Loucy (cell line): ENCODE data around the gene TANC2.
A peak's percentile ranks its signal among the peaks of the same experiment; 100 is the strongest.

Source experiments
- H2AFZ ChIP-seq: fragments of 200-600 bp; sonication (generic); 2 replicates; pipeline ENCODE4 v1.6.0; 2016; ENCODE audit warnings: antibody characterized with exemption, mild to moderate bottlenecking, low read length, moderate library complexity
- H3F3A ChIP-seq: fragments of 200-600 bp; 2 replicates; pipeline ENCODE4 v1.6.0; 2016; ENCODE audit warnings: antibody characterized with exemption, low read depth, mild to moderate bottlenecking
- H3K27me3 ChIP-seq: fragments of 200-600 bp; sonication (generic); 2 replicates; pipeline ENCODE4 v1.6.1; 2014; ENCODE audit warnings: low read length, mild to moderate bottlenecking; ENCODE audit not compliant: insufficient read depth, poor library complexity, severe bottlenecking
- H3K36me3 ChIP-seq: fragments of 200-600 bp; sonication (generic); 2 replicates; pipeline ENCODE4 v1.6.1; 2016; ENCODE audit warnings: low read length; ENCODE audit not compliant: insufficient read depth
- H3K4me1 ChIP-seq: fragments of 200-600 bp; sonication (generic); 2 replicates; pipeline ENCODE4 v1.5.1; 2014; ENCODE audit warnings: low read length, mild to moderate bottlenecking; ENCODE audit not compliant: insufficient read depth, poor library complexity, severe bottlenecking
- H3K4me2 ChIP-seq: fragments of 200-600 bp; sonication (generic); 2 replicates; pipeline ENCODE4 v1.6.0; 2014; ENCODE audit warnings: antibody characterized with exemption, low read length, low read depth, mild to moderate bottlenecking; ENCODE audit not compliant: poor library complexity, severe bottlenecking
- H3K4me3 ChIP-seq: fragments of 200-600 bp; sonication (generic); 2 replicates; pipeline ENCODE4 v1.5.1; 2014; ENCODE audit warnings: low read length, mild to moderate bottlenecking, mixed read lengths; ENCODE audit not compliant: poor library complexity, severe bottlenecking
- H3K79me2 ChIP-seq: fragments of 200-600 bp; sonication (generic); 2 replicates; pipeline ENCODE4 v1.6.1; 2014; ENCODE audit warnings: low read length; ENCODE audit not compliant: insufficient read depth
- H3K9ac ChIP-seq: fragments of 200-600 bp; sonication (generic); 2 replicates; pipeline ENCODE4 v1.6.0; 2014; ENCODE audit warnings: mild to moderate bottlenecking, low read depth, low read length, moderate library complexity; ENCODE audit not compliant: poor library complexity, severe bottlenecking
- H3K9me2 ChIP-seq: fragments of 200-600 bp; sonication (generic); replicated peaks from 2 replicates; pipeline ENCODE4 v1.6.1; 2016; ENCODE audit warnings: low read depth, low read length, mixed read lengths
- H3K9me3 ChIP-seq: fragments of 200-600 bp; sonication (generic); 2 replicates; pipeline ENCODE4 v1.6.1; 2014; ENCODE audit warnings: mild to moderate bottlenecking, antibody characterized with exemption, low read length, low read depth; ENCODE audit not compliant: insufficient read depth
- H4K20me1 ChIP-seq: fragments of 200-600 bp; sonication (generic); 2 replicates; pipeline ENCODE4 v1.6.0; 2014; ENCODE audit warnings: antibody characterized with exemption, low read length, mild to moderate bottlenecking; ENCODE audit not compliant: insufficient read depth, poor library complexity, severe bottlenecking
- EZH2phosphoT487 ChIP-seq: fragments of 200-600 bp; IDR thresholded peaks from 2 replicates; pipeline ENCODE4 v1.6.1; 2018; ENCODE audit warnings: antibody characterized with exemption, mild to moderate bottlenecking, moderate library complexity, borderline replicate concordance
- TF ChIP-seq, protein P1 (sequence below): fragments of 200-600 bp; sonication (generic); conservative IDR thresholded peaks from 2 replicates; pipeline ENCODE4 v1.5.1; 2014; ENCODE audit warnings: mild to moderate bottlenecking, antibody characterized with exemption, low read length

TANC2 gene

DNA sequence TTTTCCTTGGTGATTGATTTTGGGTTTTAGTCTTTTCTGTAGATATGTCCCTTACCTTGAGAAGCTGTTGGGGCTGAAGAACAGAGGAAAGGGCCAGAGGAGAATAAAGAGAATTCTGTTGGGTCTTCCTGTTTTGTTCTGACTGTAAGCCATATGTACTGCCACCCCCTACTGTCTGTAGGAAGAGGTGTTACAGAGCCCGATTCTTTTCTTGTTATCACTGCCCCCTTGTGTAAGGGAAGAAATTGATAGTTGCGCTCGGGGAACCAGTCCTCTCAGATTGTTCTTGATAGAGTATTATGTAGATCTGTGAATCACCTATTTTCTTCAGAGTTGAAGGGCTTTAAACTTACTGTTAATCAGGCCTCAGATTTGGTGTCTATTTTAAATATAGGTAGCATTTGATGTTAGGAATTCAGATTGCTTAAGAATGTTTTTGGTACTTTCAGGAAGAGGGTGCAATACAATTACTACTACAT is 2.4 kb downstream of the TANC2 start:
- no peaks in the 10 kb centered on the region for H3K9me2 ChIP-seq
- peaks cover 32% of the 10 kb centered on the region for H3K4me1 ChIP-seq
- H3F3A ChIP-seq, result no peaks in the 10 kb centered on the region
- H3K4me2 ChIP-seq, result peak overlapping the region; percentile 99
- peak overlapping the region; percentile 67 for H3K9ac ChIP-seq
- H3K36me3 ChIP-seq, result no peaks in the 10 kb centered on the region
- peaks cover 16% of the 10 kb centered on the region; the same call in 1 of the 2 replicates for H3K79me2 ChIP-seq
- H3K4me3 ChIP-seq, result peak overlapping the region; percentile 88
- H2AFZ ChIP-seq, result peak overlapping the region; percentile 76
- H3K27me3 ChIP-seq, result no peaks in the 10 kb centered on the region
- no peaks in the 10 kb centered on the region for H4K20me1 ChIP-seq
- TF ChIP-seq, protein P1, sequence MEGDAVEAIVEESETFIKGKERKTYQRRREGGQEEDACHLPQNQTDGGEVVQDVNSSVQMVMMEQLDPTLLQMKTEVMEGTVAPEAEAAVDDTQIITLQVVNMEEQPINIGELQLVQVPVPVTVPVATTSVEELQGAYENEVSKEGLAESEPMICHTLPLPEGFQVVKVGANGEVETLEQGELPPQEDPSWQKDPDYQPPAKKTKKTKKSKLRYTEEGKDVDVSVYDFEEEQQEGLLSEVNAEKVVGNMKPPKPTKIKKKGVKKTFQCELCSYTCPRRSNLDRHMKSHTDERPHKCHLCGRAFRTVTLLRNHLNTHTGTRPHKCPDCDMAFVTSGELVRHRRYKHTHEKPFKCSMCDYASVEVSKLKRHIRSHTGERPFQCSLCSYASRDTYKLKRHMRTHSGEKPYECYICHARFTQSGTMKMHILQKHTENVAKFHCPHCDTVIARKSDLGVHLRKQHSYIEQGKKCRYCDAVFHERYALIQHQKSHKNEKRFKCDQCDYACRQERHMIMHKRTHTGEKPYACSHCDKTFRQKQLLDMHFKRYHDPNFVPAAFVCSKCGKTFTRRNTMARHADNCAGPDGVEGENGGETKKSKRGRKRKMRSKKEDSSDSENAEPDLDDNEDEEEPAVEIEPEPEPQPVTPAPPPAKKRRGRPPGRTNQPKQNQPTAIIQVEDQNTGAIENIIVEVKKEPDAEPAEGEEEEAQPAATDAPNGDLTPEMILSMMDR, result peak; percentile 99
- TF ChIP-seq EZH2phosphoT487, result no peak
- H3K9me3 ChIP-seq, result no peaks in the 10 kb centered on the region

DNA sequence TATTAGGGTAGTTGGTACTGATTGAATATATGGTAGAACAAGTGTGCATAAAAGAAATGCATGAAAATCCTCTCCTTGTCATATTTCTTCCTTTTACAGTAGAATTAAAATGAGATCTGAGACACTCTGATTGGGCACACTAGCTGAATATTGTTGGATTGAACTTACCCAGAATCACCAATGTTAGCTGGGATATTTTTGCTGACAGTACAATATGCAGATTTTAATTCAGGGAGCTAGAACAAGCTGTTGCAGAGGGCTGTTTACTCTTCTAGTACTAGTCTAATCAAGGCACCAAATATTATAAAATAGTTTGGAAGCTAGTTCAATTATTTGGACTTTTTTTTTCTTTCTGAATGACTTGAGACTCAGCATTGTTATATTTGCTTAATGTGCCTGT is 4.6 kb downstream of the TANC2 start:
- H3F3A ChIP-seq, result no peaks in the 10 kb centered on the region
- H3K27me3 ChIP-seq, result no peaks in the 10 kb centered on the region
- no peak overlapping the region for H2AFZ ChIP-seq
- H3K9ac ChIP-seq, result no peak overlapping the region
- H3K36me3 ChIP-seq, result no peaks in the 10 kb centered on the region
- no peaks in the 10 kb centered on the region for H3K9me3 ChIP-seq
- peaks cover 29% of the 10 kb centered on the region for H3K4me1 ChIP-seq
- peaks cover 16% of the 10 kb centered on the region; the same call in 1 of the 2 replicates for H3K79me2 ChIP-seq
- no peaks in the 10 kb centered on the region for H4K20me1 ChIP-seq
- TF ChIP-seq, protein P1, result no peak
- TF ChIP-seq EZH2phosphoT487, result no peak
- no peaks in the 10 kb centered on the region for H3K9me2 ChIP-seq
- peak overlapping the region; percentile 15 for H3K4me2 ChIP-seq
- no peak overlapping the region for H3K4me3 ChIP-seq

DNA sequence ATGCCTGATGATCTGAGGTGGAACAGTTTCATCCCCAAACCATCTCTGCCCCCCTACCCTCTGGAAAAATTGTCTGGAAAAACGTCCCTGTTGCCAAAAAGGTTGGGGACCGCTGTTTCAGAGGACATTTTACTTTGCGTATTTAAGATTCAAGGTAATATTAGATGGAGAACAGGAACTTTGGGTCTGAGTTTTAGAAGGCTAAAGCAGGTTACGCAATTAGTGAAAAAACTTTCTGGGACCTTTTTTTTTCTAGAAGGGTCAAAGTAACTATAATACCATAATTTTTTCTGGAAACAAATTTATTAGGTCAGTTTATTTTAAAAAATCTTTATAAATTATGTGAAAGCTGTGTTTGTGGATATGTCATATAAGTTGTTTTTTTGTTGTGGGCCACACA is 5.8 kb downstream of the TANC2 start:
- TF ChIP-seq EZH2phosphoT487, result no peak
- TF ChIP-seq, protein P1, result no peak
- Histone ChIP-seq H3K4me3 (no peak overlapping the region), H4K20me1 (no peaks in the 10 kb centered on the region)

More for the DNA sequence above, 5.8 kb downstream of the TANC2 start:
- Histone ChIP-seq H3F3A (no peaks in the 10 kb centered on the region), H3K27me3 (no peaks in the 10 kb centered on the region), H3K79me2 (peaks cover 16% of the 10 kb centered on the region; the same call in 1 of the 2 replicates), H3K4me2 (no peak overlapping the region), H3K4me1 (peaks cover 26% of the 10 kb centered on the region), H3K9me2 (no peaks in the 10 kb centered on the region), H3K9ac (no peak overlapping the region), H3K9me3 (no peaks in the 10 kb centered on the region), H2AFZ (no peak overlapping the region), H3K36me3 (no peaks in the 10 kb centered on the region)
